Suppressor macrophage treated with lipopolysaccharide for 4 hours (primary cell): ENCODE data around the gene NUP35.
"Not testable (repeated sequence)": the region's sequence is repeated elsewhere in the genome, so short reads cannot be mapped to it uniquely, and the experiment has no call there.

Source experiments
- DNase-seq: peaks from one replicate; pipeline ENCODE4 v3.0.0-alpha.2; 2020

The NUP35 gene

GRCh38 chr2:183148955-183149354 lies 24.7 kb downstream of the NUP35 start:
- no peak for DNase-seq

- no peak for DNase-seq
These were observed 25.2 kb downstream of the NUP35 start for GRCh38 chr2:183149489-183149888.

GRCh38 chr2:183152280-183152679 lies 28.0 kb downstream of the NUP35 start:
- not testable (repeated sequence) for DNase-seq

- no peak for DNase-seq
These were observed 29.7 kb downstream of the NUP35 start for GRCh38 chr2:183153967-183154366.

GRCh38 chr2:183154772-183155171 lies 30.5 kb downstream of the NUP35 start:
- DNase-seq: peak; percentile 16

GRCh38 chr2:183157131-183157530 lies 32.9 kb downstream of the NUP35 start:
- DNase-seq: no peak

GRCh38 chr2:183162362-183162761 lies 38.1 kb downstream of the NUP35 start:
- no peak for DNase-seq

- DNase-seq: no peak
These were observed 39.8 kb downstream of the NUP35 start for GRCh38 chr2:183163821-183164649.

DNA sequence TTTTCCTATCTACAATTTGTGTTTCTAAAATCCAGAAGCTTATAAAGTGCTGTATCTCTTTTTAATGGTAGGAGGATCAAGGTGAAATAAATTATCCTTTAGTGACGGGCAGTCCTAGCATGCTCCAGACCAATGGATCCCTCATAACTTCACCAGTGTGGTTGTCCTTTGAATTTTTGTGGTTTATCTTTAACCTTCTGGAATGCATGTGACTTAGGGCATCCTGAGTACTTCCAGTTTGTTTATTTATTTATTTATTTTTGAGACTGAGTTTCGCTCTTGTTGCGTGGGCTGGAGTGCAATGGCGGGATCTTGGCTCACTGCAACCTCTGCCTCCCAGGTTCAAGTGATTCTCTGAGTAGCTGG lies 40.4 kb downstream of the NUP35 start:
- no peak for DNase-seq

DNA sequence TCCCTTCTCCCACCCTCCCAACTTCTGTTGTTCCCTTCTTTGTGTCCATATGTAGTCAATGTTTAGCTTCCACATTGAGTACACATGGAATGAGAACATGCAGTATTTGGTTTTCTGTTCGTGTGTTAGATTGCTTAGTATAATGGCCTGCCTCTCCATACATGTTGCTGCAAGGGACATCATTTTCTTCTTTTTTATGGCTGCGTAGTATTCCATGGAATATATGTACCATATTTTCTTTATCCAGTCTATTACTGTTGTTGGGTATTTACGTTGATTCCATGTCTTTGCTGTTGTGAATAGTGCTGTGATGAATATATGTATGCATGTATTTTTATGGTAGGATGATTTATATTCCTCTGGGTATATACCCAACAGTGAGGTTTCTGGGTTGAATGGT lies 42.0 kb downstream of the NUP35 start:
- DNase-seq: no peak

GRCh38 chr2:183166976-183167375 lies 42.7 kb downstream of the NUP35 start:
- not testable (repeated sequence) for DNase-seq

DNA sequence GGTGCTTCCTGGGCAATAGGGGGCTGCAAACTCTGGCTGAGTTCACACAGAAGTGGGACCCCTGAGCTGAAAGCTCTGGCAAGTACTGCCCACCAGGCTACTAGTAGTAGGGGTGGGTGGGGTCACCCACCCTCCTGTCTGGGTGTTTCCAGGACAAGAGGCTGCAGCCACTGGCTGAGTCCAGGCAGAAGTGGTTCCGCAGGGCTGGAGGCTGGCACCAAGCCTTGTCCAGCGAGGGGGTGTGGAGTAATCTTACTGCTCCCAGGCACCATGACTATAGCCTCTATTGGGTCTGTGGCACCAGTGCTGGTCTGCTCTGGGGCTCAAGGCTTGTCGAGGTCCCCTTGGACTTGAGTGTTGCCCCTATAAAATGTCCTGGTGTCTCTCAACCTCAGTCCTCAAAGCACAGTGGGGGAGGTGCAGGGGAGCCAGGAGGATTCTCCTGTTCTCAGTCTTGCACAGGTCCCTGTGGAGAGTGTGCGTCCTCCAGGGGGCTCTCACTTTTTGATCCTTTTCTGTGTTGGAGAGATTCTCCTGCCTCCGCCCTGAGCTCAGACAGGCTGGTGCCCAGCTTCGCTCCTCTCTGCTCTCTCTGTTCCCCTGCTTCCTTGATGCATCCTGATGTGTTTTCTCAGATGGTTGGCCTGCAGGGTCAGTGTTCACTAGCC lies 48.1 kb downstream of the NUP35 start:
- DNase-seq: no peak

DNA sequence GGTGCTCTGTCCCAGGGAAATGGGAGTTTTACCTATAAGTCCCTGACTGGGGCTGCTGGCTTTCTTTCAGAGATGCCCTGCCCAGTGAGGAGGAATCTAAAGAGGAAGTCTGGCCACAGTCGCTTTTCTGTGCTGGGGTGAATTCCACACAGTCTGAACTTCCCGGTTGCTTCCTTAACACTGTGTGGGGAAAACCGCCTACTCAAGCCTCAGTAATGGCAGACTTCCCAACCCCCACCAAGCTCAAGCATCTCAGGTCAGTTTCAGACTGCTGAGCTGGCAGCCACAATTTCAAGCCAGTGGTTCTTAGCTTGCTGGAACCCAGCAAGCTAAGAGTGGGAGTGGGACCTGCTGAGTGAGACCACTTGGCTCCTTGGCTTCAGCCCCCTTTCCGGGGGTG lies 54.9 kb downstream of the NUP35 start:
- peak; percentile 12 for DNase-seq

DNA sequence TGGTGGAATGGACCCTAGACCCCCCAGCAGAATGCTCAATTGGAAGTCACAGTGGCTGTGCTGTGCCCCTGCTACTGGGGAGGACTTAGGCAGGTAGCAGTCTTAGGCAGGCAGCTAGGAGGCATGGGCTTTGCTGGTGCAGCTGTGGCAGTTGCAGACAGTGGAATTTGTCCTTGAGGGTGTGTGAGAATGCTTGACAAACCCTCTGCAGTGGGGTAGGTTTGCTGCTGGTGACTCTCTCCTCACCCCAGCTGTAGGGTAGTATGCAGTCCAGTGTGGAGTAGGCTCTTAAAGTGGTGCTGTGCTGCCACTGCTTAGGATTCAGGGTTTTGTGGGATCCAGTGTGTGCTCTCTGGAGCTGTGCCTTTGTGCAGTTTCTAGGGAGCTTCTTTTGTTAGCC lies 61.3 kb downstream of the NUP35 start:
- DNase-seq: no peak

GRCh38 chr2:183186296-183186695 lies 62.1 kb downstream of the NUP35 start:
- DNase-seq: no peak

GRCh38 chr2:183186766-183187165 lies 62.5 kb downstream of the NUP35 start:
- DNase-seq: no peak

GRCh38 chr2:183192343-183192742 lies 68.1 kb downstream of the NUP35 start:
- DNase-seq: no peak

GRCh38 chr2:183193904-183194303 lies 69.7 kb downstream of the NUP35 start:
- DNase-seq: no peak

- DNase-seq: no peak
These were observed 71.2 kb downstream of the NUP35 start for GRCh38 chr2:183195397-183195796.

GRCh38 chr2:183195998-183196409 lies 71.8 kb downstream of the NUP35 start:
- DNase-seq: no peak

DNA sequence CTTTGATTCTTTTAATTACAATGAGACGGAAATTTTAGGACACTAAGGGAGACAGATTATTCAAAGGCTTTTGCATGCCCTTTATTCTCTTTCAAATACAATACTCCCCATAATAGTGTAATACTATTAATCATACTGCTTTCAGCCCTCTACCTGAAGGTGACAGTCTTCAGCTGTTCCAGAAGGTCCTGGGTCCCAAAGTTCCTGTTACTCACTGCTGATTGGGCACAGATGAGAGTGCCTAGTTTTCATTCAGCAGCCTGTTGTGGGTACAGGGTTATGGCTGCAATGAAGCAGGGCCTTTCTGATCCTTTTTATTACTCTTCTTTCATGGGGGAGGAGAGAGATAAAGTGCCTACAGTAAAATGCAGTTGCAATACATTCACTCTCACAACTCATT lies 80.2 kb downstream of the NUP35 start:
- DNase-seq: no peak

DNA sequence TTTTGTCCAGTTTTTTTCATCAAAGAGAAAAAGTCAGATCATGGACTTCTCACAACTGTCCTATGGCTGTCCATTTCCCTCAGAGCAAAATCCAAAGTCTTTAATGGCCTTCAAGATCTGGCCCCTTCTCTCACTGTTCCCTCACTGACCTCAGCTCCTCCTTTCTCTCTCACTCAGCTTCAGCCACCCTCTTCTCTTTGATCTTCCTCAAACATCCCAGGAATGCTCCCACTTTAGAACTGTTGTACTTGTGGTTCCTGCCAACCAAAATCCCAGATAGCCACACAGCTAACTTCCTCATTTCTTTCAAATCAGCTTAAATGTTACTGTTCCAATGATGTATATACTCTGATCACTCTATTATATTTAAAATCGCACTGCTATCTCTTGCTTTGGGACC lies 82.9 kb downstream of the NUP35 start:
- DNase-seq: no peak

DNA sequence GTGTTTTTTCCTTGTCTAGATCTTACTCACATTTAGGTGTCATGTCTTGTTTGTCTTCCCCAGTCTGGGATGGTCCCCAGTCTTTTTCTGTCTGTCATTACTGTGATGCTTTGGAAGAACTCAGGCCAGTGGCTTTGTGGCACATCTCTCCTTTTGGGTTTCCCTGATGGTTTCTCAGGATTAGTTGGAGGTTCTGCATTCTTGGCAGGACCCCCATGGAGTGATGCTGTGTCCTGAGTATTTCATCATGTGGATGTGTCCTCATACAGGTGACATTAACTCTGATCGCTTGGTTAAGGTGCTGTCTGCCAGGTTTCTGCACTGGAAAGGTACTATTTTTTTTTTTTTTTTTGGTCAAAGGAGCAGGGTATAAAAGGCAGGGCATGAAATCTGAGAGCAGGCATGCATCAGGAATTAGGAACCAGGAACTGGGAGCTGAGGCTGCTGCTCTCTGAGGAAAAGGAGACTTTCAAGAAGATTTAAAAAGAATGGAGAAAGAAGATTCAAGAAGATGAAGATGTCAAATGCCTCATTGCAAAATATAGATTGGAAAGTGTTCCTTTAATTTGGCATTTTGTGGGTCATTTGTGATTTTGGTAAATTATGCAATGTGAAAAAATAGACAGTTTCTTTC lies 85.3 kb downstream of the NUP35 start:
- DNase-seq: no peak
